ENCODE results near the gene LLGL2.

DNA sequence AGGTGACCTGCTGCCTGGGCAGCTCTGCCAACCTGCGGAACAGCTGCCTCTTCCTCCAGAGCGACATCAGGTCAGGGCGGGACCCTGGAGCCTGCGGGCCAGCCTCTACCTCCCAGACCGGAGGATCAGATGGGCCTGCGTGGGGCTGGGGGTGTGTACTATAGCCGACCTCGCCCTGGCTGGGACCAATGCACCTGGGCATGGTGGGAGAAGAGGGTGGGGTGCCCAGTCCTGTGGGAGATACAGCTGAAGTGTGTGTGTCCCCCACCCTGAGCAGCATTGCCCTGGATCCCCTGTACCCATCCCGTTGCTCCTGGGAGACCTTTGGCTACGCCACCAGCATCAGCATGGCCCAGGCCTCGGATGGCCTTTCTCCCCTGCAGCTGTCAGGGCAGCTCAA lies 29.5 kb upstream of the LLGL2 start:
- TF ChIP-seq, protein P1, sequence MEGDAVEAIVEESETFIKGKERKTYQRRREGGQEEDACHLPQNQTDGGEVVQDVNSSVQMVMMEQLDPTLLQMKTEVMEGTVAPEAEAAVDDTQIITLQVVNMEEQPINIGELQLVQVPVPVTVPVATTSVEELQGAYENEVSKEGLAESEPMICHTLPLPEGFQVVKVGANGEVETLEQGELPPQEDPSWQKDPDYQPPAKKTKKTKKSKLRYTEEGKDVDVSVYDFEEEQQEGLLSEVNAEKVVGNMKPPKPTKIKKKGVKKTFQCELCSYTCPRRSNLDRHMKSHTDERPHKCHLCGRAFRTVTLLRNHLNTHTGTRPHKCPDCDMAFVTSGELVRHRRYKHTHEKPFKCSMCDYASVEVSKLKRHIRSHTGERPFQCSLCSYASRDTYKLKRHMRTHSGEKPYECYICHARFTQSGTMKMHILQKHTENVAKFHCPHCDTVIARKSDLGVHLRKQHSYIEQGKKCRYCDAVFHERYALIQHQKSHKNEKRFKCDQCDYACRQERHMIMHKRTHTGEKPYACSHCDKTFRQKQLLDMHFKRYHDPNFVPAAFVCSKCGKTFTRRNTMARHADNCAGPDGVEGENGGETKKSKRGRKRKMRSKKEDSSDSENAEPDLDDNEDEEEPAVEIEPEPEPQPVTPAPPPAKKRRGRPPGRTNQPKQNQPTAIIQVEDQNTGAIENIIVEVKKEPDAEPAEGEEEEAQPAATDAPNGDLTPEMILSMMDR (IDR thresholded peaks at IDR 0.05), result no peak
- TF ChIP-seq ZFX (IDR thresholded peaks at IDR 0.05; ENCODE audit: borderline replicate concordance), result no peak

Measured in 22Rv1 (cell line).